Suprapubic skin (tissue), 4 donors: ENCODE results near the gene SEC14L3.

Experiments
- CTCF ChIP-seq, 2 donors: fragments of 200-600 bp in 1 of 2; fragments of 450-650 bp in 1 of 2; sonication (generic) in 1 of 2; IDR thresholded peaks; one replicate each; pipeline ENCODE4 v1.5.1; 2016 to 2019; ENCODE audit warnings: antibody characterized with exemption in 2 of 2, mild to moderate bottlenecking in 1 of 2, moderate library complexity in 1 of 2
- EP300 ChIP-seq: sonication (generic); formaldehyde crosslinking; IDR thresholded peaks from one replicate; pipeline ENCODE4 v1.6.1; 2017; ENCODE audit warnings: antibody characterized with exemption
- POLR2A ChIP-seq, 2 donors: fragments of 450-650 bp; IDR thresholded peaks; one replicate each; pipeline ENCODE4 v1.6.1; 2017; ENCODE audit warnings: antibody characterized with exemption in 2 of 2, mild to moderate bottlenecking in 2 of 2, moderate library complexity in 2 of 2
- POLR2AphosphoS5 ChIP-seq, 3 donors: sonication (generic); formaldehyde crosslinking; IDR thresholded peaks; one replicate each; pipeline ENCODE4 v1.6.1; 2017; ENCODE audit warnings: antibody characterized with exemption in 3 of 3

GRCh38 chr22:30423301-30423958 lies 48.4 kb downstream of the SEC14L3 start:
- no peak for TF ChIP-seq CTCF (IDR thresholded peaks at IDR 0.05)
- TF ChIP-seq POLR2A (IDR thresholded peaks at IDR 0.05) = peak; percentile 40 to 83
- no peak for TF ChIP-seq EP300
- no peak for TF ChIP-seq POLR2AphosphoS5 (IDR thresholded peaks at IDR 0.05)
